ENCODE measurements around the gene DNASE1L1. TPM values are rescaled to one million over a fixed set of nuclear protein-coding genes. Genes with fewer than 3 reads are reported as not detected.

Gene DNASE1L1
- total and polyA plus RNA-seq, 2 of the 13 experiments (the other 11 are each of a cell fraction or from before 2014, with no cell fraction given), result 4.7 to 12.3 TPM

DNA sequence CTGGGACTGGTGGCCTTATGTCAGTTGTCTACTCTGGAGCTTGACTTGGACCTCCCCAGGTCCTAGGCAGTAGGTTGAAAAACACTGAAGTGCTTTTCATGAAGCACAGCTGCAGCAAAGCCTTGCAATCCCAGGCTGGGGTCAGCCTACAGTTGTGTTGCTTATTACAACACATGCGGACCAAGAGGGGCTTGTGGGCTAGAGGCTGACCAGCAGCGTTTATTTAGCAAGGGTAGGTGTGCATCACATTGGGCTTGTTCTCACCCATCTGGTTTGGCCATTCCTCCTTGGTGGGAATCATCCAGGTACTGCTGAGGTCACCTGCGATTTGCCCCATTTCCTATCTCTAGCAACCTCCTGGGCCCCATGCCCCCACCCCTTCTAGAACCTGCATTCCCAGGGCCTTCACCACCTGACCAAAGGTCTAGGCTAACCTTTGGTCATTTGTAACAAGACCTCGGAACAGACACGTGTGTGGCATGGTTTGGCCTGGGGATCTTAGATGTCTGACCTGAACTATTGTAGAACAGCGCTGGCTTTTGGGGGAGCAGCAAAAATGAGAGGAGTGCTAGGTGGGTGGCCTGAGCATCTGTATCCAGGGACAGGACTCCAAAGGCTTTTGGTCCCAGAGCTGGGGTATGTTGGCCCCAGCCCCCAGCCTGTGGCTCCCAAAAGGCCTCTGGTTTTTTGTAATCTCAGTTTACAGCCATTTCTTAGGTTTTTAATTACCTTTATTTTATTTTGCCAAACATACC lies 7.8 kb downstream of the DNASE1L1 start (continued):
- TF ChIP-seq CREB1 (IDR thresholded peaks at IDR 0.05) (no peak), CREB1 (CRISPR knock-in tag; IDR thresholded peaks at IDR 0.05) (no peak), AKAP8 (CRISPR knock-in tag; IDR thresholded peaks at IDR 0.05) (peak; percentile 76; the same call in 1 of the 2 replicates), ZNF350 (CRISPR knock-in tag; IDR thresholded peaks at IDR 0.05; ENCODE audit: borderline replicate concordance, low read depth) (no peak), ZNF292 (CRISPR knock-in tag; IDR thresholded peaks at IDR 0.05; ENCODE audit: borderline replicate concordance, low read depth) (no peak), HNRNPL (IDR thresholded peaks at IDR 0.05; ENCODE audit: low read depth, low read length) (no peak), NPAS2 (CRISPR knock-in tag; IDR thresholded peaks at IDR 0.05; ENCODE audit: borderline replicate concordance) (no peak), ZNF44 (CRISPR knock-in tag; IDR thresholded peaks at IDR 0.05) (no peak), HDAC6 (IDR thresholded peaks at IDR 0.05; ENCODE audit: low read depth, low read length) (no peak), IKZF4 (CRISPR knock-in tag; IDR thresholded peaks at IDR 0.05; ENCODE audit: borderline replicate concordance, low read depth, not compliant biosample characterization) (no peak), NCOR1 (IDR thresholded peaks at IDR 0.05; ENCODE audit: borderline replicate concordance, low read length) (peak; percentile 28; the same call in 1 of the 2 replicates), ZFP62 (CRISPR knock-in tag; IDR thresholded peaks at IDR 0.05) (no peak), ZNF468 (CRISPR knock-in tag; IDR thresholded peaks at IDR 0.05) (no peak), NCOA2 (CRISPR knock-in tag; IDR thresholded peaks at IDR 0.05) (peak; percentile 16; the same call in 1 of the 2 replicates), GTF2F1 (IDR thresholded peaks at IDR 0.05; ENCODE audit: low read length) (no peak), ZNF547 (CRISPR knock-in tag; IDR thresholded peaks at IDR 0.05) (no peak), RBFOX2 (IDR thresholded peaks at IDR 0.05; ENCODE audit: low read depth, low read length) (peak; percentile 70), FLYWCH1 (CRISPR knock-in tag; IDR thresholded peaks at IDR 0.05) (no peak)
- TF ChIP-seq, protein P1, sequence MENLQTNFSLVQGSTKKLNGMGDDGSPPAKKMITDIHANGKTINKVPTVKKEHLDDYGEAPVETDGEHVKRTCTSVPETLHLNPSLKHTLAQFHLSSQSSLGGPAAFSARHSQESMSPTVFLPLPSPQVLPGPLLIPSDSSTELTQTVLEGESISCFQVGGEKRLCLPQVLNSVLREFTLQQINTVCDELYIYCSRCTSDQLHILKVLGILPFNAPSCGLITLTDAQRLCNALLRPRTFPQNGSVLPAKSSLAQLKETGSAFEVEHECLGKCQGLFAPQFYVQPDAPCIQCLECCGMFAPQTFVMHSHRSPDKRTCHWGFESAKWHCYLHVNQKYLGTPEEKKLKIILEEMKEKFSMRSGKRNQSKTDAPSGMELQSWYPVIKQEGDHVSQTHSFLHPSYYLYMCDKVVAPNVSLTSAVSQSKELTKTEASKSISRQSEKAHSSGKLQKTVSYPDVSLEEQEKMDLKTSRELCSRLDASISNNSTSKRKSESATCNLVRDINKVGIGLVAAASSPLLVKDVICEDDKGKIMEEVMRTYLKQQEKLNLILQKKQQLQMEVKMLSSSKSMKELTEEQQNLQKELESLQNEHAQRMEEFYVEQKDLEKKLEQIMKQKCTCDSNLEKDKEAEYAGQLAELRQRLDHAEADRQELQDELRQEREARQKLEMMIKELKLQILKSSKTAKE (CRISPR knock-in tag; IDR thresholded peaks at IDR 0.05; ENCODE audit: borderline replicate concordance), result no peak
- TF ChIP-seq, protein P2, sequence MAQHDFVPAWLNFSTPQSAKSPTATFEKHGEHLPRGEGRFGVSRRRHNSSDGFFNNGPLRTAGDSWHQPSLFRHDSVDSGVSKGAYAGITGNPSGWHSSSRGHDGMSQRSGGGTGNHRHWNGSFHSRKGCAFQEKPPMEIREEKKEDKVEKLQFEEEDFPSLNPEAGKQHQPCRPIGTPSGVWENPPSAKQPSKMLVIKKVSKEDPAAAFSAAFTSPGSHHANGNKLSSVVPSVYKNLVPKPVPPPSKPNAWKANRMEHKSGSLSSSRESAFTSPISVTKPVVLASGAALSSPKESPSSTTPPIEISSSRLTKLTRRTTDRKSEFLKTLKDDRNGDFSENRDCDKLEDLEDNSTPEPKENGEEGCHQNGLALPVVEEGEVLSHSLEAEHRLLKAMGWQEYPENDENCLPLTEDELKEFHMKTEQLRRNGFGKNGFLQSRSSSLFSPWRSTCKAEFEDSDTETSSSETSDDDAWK (CRISPR knock-in tag; IDR thresholded peaks at IDR 0.05), result no peak
- TF ChIP-seq, protein P3, sequence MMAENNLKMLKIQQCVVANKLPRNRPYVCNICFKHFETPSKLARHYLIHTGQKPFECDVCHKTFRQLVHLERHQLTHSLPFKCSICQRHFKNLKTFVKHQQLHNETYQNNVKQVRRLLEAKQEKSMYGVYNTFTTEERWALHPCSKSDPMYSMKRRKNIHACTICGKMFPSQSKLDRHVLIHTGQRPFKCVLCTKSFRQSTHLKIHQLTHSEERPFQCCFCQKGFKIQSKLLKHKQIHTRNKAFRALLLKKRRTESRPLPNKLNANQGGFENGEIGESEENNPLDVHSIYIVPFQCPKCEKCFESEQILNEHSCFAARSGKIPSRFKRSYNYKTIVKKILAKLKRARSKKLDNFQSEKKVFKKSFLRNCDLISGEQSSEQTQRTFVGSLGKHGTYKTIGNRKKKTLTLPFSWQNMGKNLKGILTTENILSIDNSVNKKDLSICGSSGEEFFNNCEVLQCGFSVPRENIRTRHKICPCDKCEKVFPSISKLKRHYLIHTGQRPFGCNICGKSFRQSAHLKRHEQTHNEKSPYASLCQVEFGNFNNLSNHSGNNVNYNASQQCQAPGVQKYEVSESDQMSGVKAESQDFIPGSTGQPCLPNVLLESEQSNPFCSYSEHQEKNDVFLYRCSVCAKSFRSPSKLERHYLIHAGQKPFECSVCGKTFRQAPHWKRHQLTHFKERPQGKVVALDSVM (CRISPR knock-in tag; IDR thresholded peaks at IDR 0.05), result no peak
- TF ChIP-seq, protein P4, sequence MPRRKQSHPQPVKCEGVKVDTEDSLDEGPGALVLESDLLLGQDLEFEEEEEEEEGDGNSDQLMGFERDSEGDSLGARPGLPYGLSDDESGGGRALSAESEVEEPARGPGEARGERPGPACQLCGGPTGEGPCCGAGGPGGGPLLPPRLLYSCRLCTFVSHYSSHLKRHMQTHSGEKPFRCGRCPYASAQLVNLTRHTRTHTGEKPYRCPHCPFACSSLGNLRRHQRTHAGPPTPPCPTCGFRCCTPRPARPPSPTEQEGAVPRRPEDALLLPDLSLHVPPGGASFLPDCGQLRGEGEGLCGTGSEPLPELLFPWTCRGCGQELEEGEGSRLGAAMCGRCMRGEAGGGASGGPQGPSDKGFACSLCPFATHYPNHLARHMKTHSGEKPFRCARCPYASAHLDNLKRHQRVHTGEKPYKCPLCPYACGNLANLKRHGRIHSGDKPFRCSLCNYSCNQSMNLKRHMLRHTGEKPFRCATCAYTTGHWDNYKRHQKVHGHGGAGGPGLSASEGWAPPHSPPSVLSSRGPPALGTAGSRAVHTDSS (CRISPR knock-in tag; conservative IDR thresholded peaks at IDR 0.05), result no peak

Measured in HepG2 (cell line).